HCT116 (cell line): ENCODE results near the gene GLIPR1. TPM values are rescaled to one million over a fixed set of nuclear protein-coding genes. Genes with fewer than 3 reads are reported as not detected.

Source experiments
- ATAC-seq: fragments of 200-7000 bp; cut with Tn5 transposase; 2 replicates; pipeline ENCODE4 v1.9.1; 2020; ENCODE audit warnings: mild to moderate bottlenecking, moderate library complexity
- BruUV-seq: library from RNA; stranded (reverse); fragments of 400-500 nt; replicated peaks from 2 replicates; lab custom pipeline; 2021; lab: Mats Ljungman, UMichigan
- CTCF ChIA-PET: fragments of 300-600 bp; sonication (Branson Sonifier 250); formaldehyde crosslinking; loops from one replicate; lab custom pipeline; 2021; ENCODE audit warnings: antibody characterized with exemption; lab: Charles Lee
- POLR2A ChIA-PET: fragments of 300-600, 350-600 bp; sonication (Branson Sonifier 250); formaldehyde crosslinking; loops from one replicate; lab custom pipeline; 2021; ENCODE audit warnings: antibody characterized with exemption; lab: Charles Lee
- RAD21 ChIA-PET, 2 experiments: fragments of 300-600 bp; sonication (Branson Sonifier 250); formaldehyde crosslinking; loops; one replicate each; lab custom pipeline; 2023; ENCODE audit warnings: low total read pairs in 2 of 2; ENCODE audit not compliant: uncharacterized antibody in 2 of 2, unreplicated experiment in 2 of 2, low non-redundant PET in 1 of 2; lab: Charles Lee
- DNase-seq: peaks from one replicate; pipeline ENCODE4 v3.0.0-alpha.2; 2010; ENCODE audit warnings: low read depth, low spot score
- H2AFZ ChIP-seq: fragments of 200-600 bp; shearing (Covaris generic), sonication (generic); 2 replicates; pipeline ENCODE4 v1.6.1; 2017; ENCODE audit warnings: low read depth, mixed run types, mixed read lengths, antibody characterized with exemption, low read length; ENCODE audit not compliant: poor library complexity, severe bottlenecking
- H3K27ac ChIP-seq: 2 replicates; pipeline ENCODE4 v1.5.1; 2012; ENCODE audit warnings: low read depth, low read length
- H3K27me3 ChIP-seq: fragments of 200-600 bp; sonication (generic); 2 replicates; pipeline ENCODE4 v1.6.1; 2016; ENCODE audit warnings: mixed run types, low read length, mixed read lengths; ENCODE audit not compliant: insufficient read depth
- H3K36me3 ChIP-seq, 2 experiments: fragments of 200-500 bp in 1 of 2; fragments of 200-600 bp in 1 of 2; sonication (Bioruptor generic) in 1 of 2; sonication (generic) in 1 of 2; 2 replicates each; pipeline versions ENCODE4 v1.5.1 to v1.6.1; 2014 to 2016; ENCODE audit warnings: low read length in 2 of 2, inconsistent platforms in 1 of 2, mixed read lengths in 1 of 2, mixed run types in 1 of 2; ENCODE audit not compliant: insufficient read depth in 2 of 2, control insufficient read depth in 1 of 2
- H3K4me1 ChIP-seq, 2 experiments: fragments of 200-600 bp in 1 of 2; sonication (generic) in 1 of 2; 2 replicates each; pipeline versions ENCODE4 v1.5.1 to v1.6.1; 2012 to 2017; ENCODE audit warnings: low read length in 2 of 2, inconsistent platforms in 1 of 2, mild to moderate bottlenecking in 1 of 2, mixed read lengths in 1 of 2, mixed run types in 1 of 2, moderate library complexity in 1 of 2; ENCODE audit not compliant: insufficient read depth in 2 of 2, control insufficient read depth in 1 of 2
- H3K4me2 ChIP-seq: fragments of 200-600 bp; sonication (generic); 2 replicates; pipeline ENCODE4 v1.6.1; 2017; ENCODE audit warnings: mixed run types, low read length, mixed read lengths
- H3K4me3 ChIP-seq, 2 experiments: fragments of 200-600 bp in 1 of 2; sonication (generic) in 1 of 2; replicated peaks in 1 of 2; 2 replicates each; pipeline ENCODE4 v1.5.1; 2011 to 2016; ENCODE audit warnings: low read length in 2 of 2, control low read depth in 1 of 2, low read depth in 1 of 2, mild to moderate bottlenecking in 1 of 2, mixed read lengths in 1 of 2, mixed run types in 1 of 2
- H3K79me2 ChIP-seq: fragments of 200-600 bp; sonication (generic); 2 replicates; pipeline ENCODE4 v1.6.1; 2017; ENCODE audit warnings: mild to moderate bottlenecking, mixed run types, low read length, moderate library complexity, mixed read lengths; ENCODE audit not compliant: insufficient read depth
- H3K9ac ChIP-seq: fragments of 200-600 bp; sonication (generic); 2 replicates; pipeline ENCODE4 v1.6.1; 2016; ENCODE audit warnings: low read length, mixed read lengths
- H3K9me2 ChIP-seq: fragments of 200-600 bp; sonication (generic), shearing (Covaris generic); 2 replicates; pipeline ENCODE4 v1.6.1; 2017; ENCODE audit warnings: mixed run types, mild to moderate bottlenecking, moderate library complexity; ENCODE audit not compliant: insufficient read depth
- H3K9me3 ChIP-seq, 2 experiments: fragments of 200-500 bp in 1 of 2; fragments of 200-600 bp in 1 of 2; sonication (Bioruptor generic) in 1 of 2; sonication (generic) in 1 of 2; 2 replicates each; pipeline ENCODE4 v1.6.1; 2014 to 2017; ENCODE audit warnings: low read length in 2 of 2, mixed read lengths in 2 of 2, inconsistent platforms in 1 of 2, low read depth in 1 of 2, mild to moderate bottlenecking in 1 of 2, mixed run types in 1 of 2, moderate library complexity in 1 of 2; ENCODE audit not compliant: control insufficient read depth in 1 of 2, insufficient read depth in 1 of 2
- H4K20me1 ChIP-seq: fragments of 200-600 bp; sonication (generic), shearing (Covaris generic); 2 replicates; pipeline ENCODE4 v1.6.1; 2017; ENCODE audit warnings: mixed run types, mild to moderate bottlenecking, moderate library complexity; ENCODE audit not compliant: insufficient read depth
- CEBPB ChIP-seq: IDR thresholded peaks from 2 replicates; pipeline ENCODE4 v1.6.1; 2012; ENCODE audit warnings: low read depth
- ELF1 ChIP-seq: IDR thresholded peaks from 2 replicates; pipeline ENCODE4 v1.6.1; 2012; ENCODE audit warnings: low read depth, borderline replicate concordance
- POLR2A ChIP-seq: IDR thresholded peaks from 2 replicates; pipeline ENCODE4 v1.7.0; 2011; ENCODE audit warnings: borderline replicate concordance; ENCODE audit not compliant: insufficient read depth, insufficient read length; ENCODE audit errors: extremely low read depth
- POLR2AphosphoS5 ChIP-seq: IDR thresholded peaks from 2 replicates; pipeline ENCODE4 v1.6.1; 2011; ENCODE audit warnings: mild to moderate bottlenecking, low read depth, low read length, moderate library complexity
- RAD21 ChIP-seq: IDR thresholded peaks from 2 replicates; pipeline ENCODE4 v1.6.1; 2012; ENCODE audit warnings: low read depth, mild to moderate bottlenecking
- TCF7L2 ChIP-seq: IDR thresholded peaks from 2 replicates; pipeline ENCODE4 v1.7.0; 2011; ENCODE audit warnings: borderline replicate concordance, inconsistent platforms; ENCODE audit not compliant: insufficient read depth, insufficient read length; ENCODE audit errors: extremely low read depth
- ZNF274 ChIP-seq: fragments of 200-500 bp; sonication (Bioruptor generic); IDR thresholded peaks from 2 replicates; pipeline ENCODE4 v1.6.1; 2014; ENCODE audit warnings: mild to moderate bottlenecking, low read depth, low read length, inconsistent platforms
- intact Hi-C: fragments of 100-400 bp; cut with micrococcal nuclease; formaldehyde crosslinking; loops from 2 replicates; pipeline ENCODE4 v1.10.0; 2022
- total RNA-seq: library from RNA; stranded (reverse); gene quantifications from one replicate; pipeline ENCODE4 v1.2.1, GENCODE V29; 2021; ENCODE audit not compliant: unreplicated experiment
- TF ChIP-seq, protein P1 (sequence below): IDR thresholded peaks from 2 replicates; pipeline ENCODE4 v1.6.1; 2012
- TF ChIP-seq, protein P2 (sequence below): IDR thresholded peaks from 2 replicates; pipeline ENCODE4 v1.6.1; 2012
- TF ChIP-seq, protein P3 (sequence below), 3 experiments: fragments of 200-600 bp in 1 of 3; sonication (generic) in 1 of 3; IDR thresholded peaks in 2 of 3; conservative IDR thresholded peaks in 1 of 3; 2 replicates each; pipeline ENCODE4 v1.5.1; 2012 to 2017; ENCODE audit warnings: low read depth in 2 of 3, low read length in 2 of 3, antibody characterized with exemption in 1 of 3, borderline replicate concordance in 1 of 3, control low read depth in 1 of 3, mild to moderate bottlenecking in 1 of 3, mixed read lengths in 1 of 3, mixed run types in 1 of 3, moderate library complexity in 1 of 3; ENCODE audit not compliant: insufficient read depth in 1 of 3

GLIPR1 gene
- total RNA-seq, 1 experiment from 2014 or later: 0.39 TPM

DNA sequence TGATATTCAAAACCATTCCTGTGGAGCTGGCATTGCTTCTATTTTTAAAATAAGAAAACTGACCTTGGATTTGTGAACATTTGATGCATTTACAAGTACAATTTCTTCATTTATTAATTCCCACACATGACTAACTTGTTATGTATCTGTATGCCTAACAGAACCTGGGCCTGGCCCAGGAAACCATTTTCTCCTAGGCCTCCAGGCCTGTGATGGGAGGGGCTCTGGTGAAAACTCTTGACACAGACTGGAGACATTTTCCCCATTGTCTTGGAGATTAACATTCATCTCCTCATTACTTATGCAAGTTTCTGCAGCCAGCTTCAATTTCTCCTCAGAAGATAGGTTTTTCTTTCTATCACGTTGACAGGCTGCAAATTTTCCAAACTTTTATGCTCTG lies 47.6 kb upstream of the GLIPR1 start:
- Histone ChIP-seq H3K27ac (no peak overlapping the region), H3K9me3 (peaks cover 6 to 12% of the 10 kb centered on the region in 2 experiments; a peak in 2 of 4 replicates), H4K20me1 (no peaks in the 10 kb centered on the region), H3K4me2 (no peak overlapping the region), H3K9ac (no peak overlapping the region), H3K4me1 (no peaks in the 10 kb centered on the region), H3K27me3 (no peaks in the 10 kb centered on the region), H3K4me3 (no peak overlapping the region), H2AFZ (no peak overlapping the region), H3K36me3 (no peaks in the 10 kb centered on the region), H3K79me2 (no peaks in the 10 kb centered on the region), H3K9me2 (no peaks in the 10 kb centered on the region)
- ATAC-seq (no peak), DNase-seq (no peak)
- RAD21 ChIA-PET: no interaction called here
- BruUV-seq: no TSS peak
- CTCF ChIA-PET: no interaction called here
- POLR2A ChIA-PET: no interaction called here
- TF ChIP-seq, protein P1, sequence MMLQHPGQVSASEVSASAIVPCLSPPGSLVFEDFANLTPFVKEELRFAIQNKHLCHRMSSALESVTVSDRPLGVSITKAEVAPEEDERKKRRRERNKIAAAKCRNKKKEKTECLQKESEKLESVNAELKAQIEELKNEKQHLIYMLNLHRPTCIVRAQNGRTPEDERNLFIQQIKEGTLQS: no peak
- TF ChIP-seq, protein P2, sequence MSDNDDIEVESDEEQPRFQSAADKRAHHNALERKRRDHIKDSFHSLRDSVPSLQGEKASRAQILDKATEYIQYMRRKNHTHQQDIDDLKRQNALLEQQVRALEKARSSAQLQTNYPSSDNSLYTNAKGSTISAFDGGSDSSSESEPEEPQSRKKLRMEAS: no peak
- TF ChIP-seq ZNF274 (no peak), ELF1 (no peak), POLR2A (no peak), POLR2AphosphoS5 (no peak), CEBPB (no peak), RAD21 (no peak), TCF7L2 (no peak)
- TF ChIP-seq, protein P3, sequence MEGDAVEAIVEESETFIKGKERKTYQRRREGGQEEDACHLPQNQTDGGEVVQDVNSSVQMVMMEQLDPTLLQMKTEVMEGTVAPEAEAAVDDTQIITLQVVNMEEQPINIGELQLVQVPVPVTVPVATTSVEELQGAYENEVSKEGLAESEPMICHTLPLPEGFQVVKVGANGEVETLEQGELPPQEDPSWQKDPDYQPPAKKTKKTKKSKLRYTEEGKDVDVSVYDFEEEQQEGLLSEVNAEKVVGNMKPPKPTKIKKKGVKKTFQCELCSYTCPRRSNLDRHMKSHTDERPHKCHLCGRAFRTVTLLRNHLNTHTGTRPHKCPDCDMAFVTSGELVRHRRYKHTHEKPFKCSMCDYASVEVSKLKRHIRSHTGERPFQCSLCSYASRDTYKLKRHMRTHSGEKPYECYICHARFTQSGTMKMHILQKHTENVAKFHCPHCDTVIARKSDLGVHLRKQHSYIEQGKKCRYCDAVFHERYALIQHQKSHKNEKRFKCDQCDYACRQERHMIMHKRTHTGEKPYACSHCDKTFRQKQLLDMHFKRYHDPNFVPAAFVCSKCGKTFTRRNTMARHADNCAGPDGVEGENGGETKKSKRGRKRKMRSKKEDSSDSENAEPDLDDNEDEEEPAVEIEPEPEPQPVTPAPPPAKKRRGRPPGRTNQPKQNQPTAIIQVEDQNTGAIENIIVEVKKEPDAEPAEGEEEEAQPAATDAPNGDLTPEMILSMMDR (IDR thresholded peaks at IDR 0.05 in 2 of 3, conservative IDR thresholded peaks at IDR 0.05 in 1 of 3; ENCODE audit: borderline replicate concordance in 1 of 3, insufficient read depth in 1 of 3, low read depth in 2 of 3, low read length in 2 of 3): no peak
- intact Hi-C loops: no loop called here
